Hepatocyte (in vitro differentiated cells): ENCODE results near the gene YPEL4. TPM values are rescaled to one million over a fixed set of nuclear protein-coding genes. Genes with fewer than 3 reads are reported as not detected.

Experiments used
- DNase-seq: peaks from one replicate; pipeline ENCODE4 v3.0.0-alpha.2; 2016; ENCODE audit warnings: low spot score
- H2AFZ ChIP-seq: fragments of 200-600 bp; sonication (generic); 2 replicates; pipeline ENCODE4 v1.6.0; 2016; ENCODE audit warnings: antibody characterized with exemption, mild to moderate bottlenecking
- H3K27ac ChIP-seq: fragments of 200-600 bp; sonication (generic); 2 replicates; pipeline ENCODE4 v1.5.1; 2016; ENCODE audit warnings: mild to moderate bottlenecking
- H3K27me3 ChIP-seq: fragments of 200-600 bp; sonication (generic); 2 replicates; pipeline ENCODE4 v1.6.1; 2016
- H3K36me3 ChIP-seq: fragments of 200-600 bp; sonication (generic); replicated peaks from 2 replicates; pipeline ENCODE4 v1.5.1; 2016; ENCODE audit warnings: low read depth; ENCODE audit not compliant: insufficient read depth
- H3K4me1 ChIP-seq: fragments of 200-600 bp; sonication (generic); 2 replicates; pipeline ENCODE4 v1.5.1; 2016; ENCODE audit warnings: mild to moderate bottlenecking, moderate library complexity; ENCODE audit not compliant: insufficient read depth
- H3K4me2 ChIP-seq: fragments of 200-600 bp; sonication (generic); 2 replicates; pipeline ENCODE4 v1.6.0; 2016
- H3K4me3 ChIP-seq: fragments of 200-600 bp; sonication (generic); 2 replicates; pipeline ENCODE4 v1.5.1; 2016; ENCODE audit warnings: mild to moderate bottlenecking
- H3K79me2 ChIP-seq: fragments of 200-600 bp; sonication (generic); 2 replicates; pipeline ENCODE4 v1.6.0; 2017; ENCODE audit warnings: mild to moderate bottlenecking
- H3K9me2 ChIP-seq: fragments of 200-600 bp; sonication (generic); replicated peaks from 2 replicates; pipeline ENCODE4 v1.6.0; 2017; ENCODE audit warnings: mild to moderate bottlenecking; ENCODE audit not compliant: insufficient read depth
- H3K9me3 ChIP-seq: fragments of 200-600 bp; sonication (generic); 2 replicates; pipeline ENCODE4 v1.5.1; 2016; ENCODE audit warnings: low read depth, mild to moderate bottlenecking
- H4K20me1 ChIP-seq: fragments of 200-600 bp; sonication (generic); 2 replicates; pipeline ENCODE4 v1.6.0; 2016; ENCODE audit warnings: mild to moderate bottlenecking; ENCODE audit not compliant: insufficient read depth, poor library complexity, severe bottlenecking
- CTCF ChIP-seq: fragments of 200-600 bp; sonication (generic); IDR thresholded peaks from 2 replicates; pipeline ENCODE4 v1.5.1; 2016; ENCODE audit warnings: antibody characterized with exemption, mild to moderate bottlenecking; ENCODE audit not compliant: poor library complexity
- EZH2 ChIP-seq: fragments of 200-600 bp; sonication (generic); IDR thresholded peaks from 2 replicates; pipeline ENCODE4 v1.6.1; 2016; ENCODE audit warnings: antibody characterized with exemption, mild to moderate bottlenecking, borderline replicate concordance
- EZH2phosphoT487 ChIP-seq: fragments of 200-600 bp; sonication (generic); IDR thresholded peaks from one replicate; pipeline ENCODE4 v1.6.1; 2018; ENCODE audit warnings: antibody characterized with exemption, mild to moderate bottlenecking, low read depth, moderate library complexity; ENCODE audit not compliant: unreplicated experiment, severe bottlenecking
- WGBS: methylation state at CpG from one replicate; pipeline ENCODE4 v1.1.6; 2016; ENCODE audit warnings: low lambda C conversion rate; ENCODE audit errors: missing lambda C conversion rate; 5-methylcytosine and 5-hydroxymethylcytosine counted together
- polyA plus RNA-seq: library from polyadenylated mRNA; unstranded; fragments of >200 nt; fragmentation: Nextera tagmentation; extraction: Ambion mirVana; gene quantifications from 2 replicates; pipeline ENCODE4 v1.2.1, GENCODE V29; 2016
- total RNA-seq: library from RNA; depleted of rRNA; stranded (reverse); fragments of >200 nt; gene quantifications from 2 replicates; pipeline ENCODE4 v1.2.3, GENCODE V29; 2014

YPEL4 gene
- total and polyA plus RNA-seq, 2 experiments from 2014 or later: 0.90 to 3.9 TPM

GRCh38 chr11:57641011-57641807, 8.5 kb downstream of the YPEL4 start:
- H3K27me3 ChIP-seq: no peaks in the 10 kb centered on the region
- DNase-seq: peak; percentile 73
- no peaks in the 10 kb centered on the region for H3K9me3 ChIP-seq
- peak overlapping the region; percentile 91 for H3K4me2 ChIP-seq
- peak; percentile 64 for TF ChIP-seq CTCF
- no peak for TF ChIP-seq EZH2
- no peak for TF ChIP-seq EZH2phosphoT487
- H3K9me2 ChIP-seq: no peaks in the 10 kb centered on the region
- no peaks in the 10 kb centered on the region for H3K36me3 ChIP-seq
- no peak overlapping the region for H2AFZ ChIP-seq
- peaks cover 29% of the 10 kb centered on the region for H3K79me2 ChIP-seq
- no peak overlapping the region for H3K4me3 ChIP-seq
- H3K4me1 ChIP-seq: peaks cover 33% of the 10 kb centered on the region
- WGBS: 52% methylated on average over 7 of the region's 7 CpGs
- H3K27ac ChIP-seq: peak overlapping the region; percentile 98
- peaks cover 16% of the 10 kb centered on the region for H4K20me1 ChIP-seq

- no peak for DNase-seq
- H4K20me1 ChIP-seq: peaks cover 16% of the 10 kb centered on the region
- peaks cover 29% of the 10 kb centered on the region for H3K79me2 ChIP-seq
- H3K4me1 ChIP-seq: peaks cover 28% of the 10 kb centered on the region
- 13% methylated on average over 9 of the region's 9 CpGs for WGBS
- peak overlapping the region; percentile 96 for H3K4me3 ChIP-seq
- H3K36me3 ChIP-seq: no peaks in the 10 kb centered on the region
- peak overlapping the region; percentile 98 for H3K27ac ChIP-seq
- no peaks in the 10 kb centered on the region for H3K9me2 ChIP-seq
- TF ChIP-seq EZH2phosphoT487 (no peak), CTCF (no peak), EZH2 (no peak)
- no peaks in the 10 kb centered on the region for H3K9me3 ChIP-seq
- no peaks in the 10 kb centered on the region for H3K27me3 ChIP-seq
- peak overlapping the region; percentile 91 for H3K4me2 ChIP-seq
- H2AFZ ChIP-seq: no peak overlapping the region
These were observed 9.5 kb downstream of the YPEL4 start for GRCh38 chr11:57640068-57640800.

- TF ChIP-seq CTCF (peak; percentile 22), EZH2 (no peak)
- peak; percentile 86 for DNase-seq
- H3K27ac ChIP-seq: peak overlapping the region; percentile 98
- no peaks in the 10 kb centered on the region for H3K27me3 ChIP-seq
- H3K9me2 ChIP-seq: no peaks in the 10 kb centered on the region
- no peaks in the 10 kb centered on the region for H3K9me3 ChIP-seq
- peak overlapping the region; percentile 91 for H3K4me2 ChIP-seq
- peaks cover 16% of the 10 kb centered on the region for H4K20me1 ChIP-seq
- peaks cover 21% of the 10 kb centered on the region for H3K4me1 ChIP-seq
- H3K4me3 ChIP-seq: peak overlapping the region; percentile 96
- H3K79me2 ChIP-seq: peaks cover 29% of the 10 kb centered on the region
- 0% methylated on average over 10 of the region's 15 CpGs for WGBS
- no peaks in the 10 kb centered on the region for H3K36me3 ChIP-seq
- H2AFZ ChIP-seq: no peak overlapping the region
These were observed 10.2 kb downstream of the YPEL4 start for GRCh38 chr11:57639321-57640067.
